OCI-LY3 (cell line): ENCODE data around the gene GRB14.

Experiments used
- CTCF ChIP-seq: fragments of 200-600, 300-600 bp; sonication (generic); IDR thresholded peaks from 2 replicates; pipeline ENCODE4 v1.5.1; 2014; ENCODE audit warnings: antibody characterized with exemption, low read length, low read depth
- EZH2phosphoT487 ChIP-seq: fragments of 200-600 bp; shearing (Covaris generic); IDR thresholded peaks from 2 replicates; pipeline ENCODE4 v1.6.1; 2018; ENCODE audit warnings: antibody characterized with exemption, mixed run types, low read depth

- TF ChIP-seq CTCF (no peak), EZH2phosphoT487 (no peak)
Measured at GRCh38 chr2:164512871-164513270, 108.4 kb downstream of the GRB14 start.
